Gastroesophageal sphincter (tissue), 3 donors: Measurements from ENCODE around the gene ADGRF5.

Source experiments
- POLR2A ChIP-seq, 2 donors: fragments of 450-650 bp; IDR thresholded peaks; one replicate each; pipeline ENCODE4 v1.6.1; 2017; ENCODE audit warnings: antibody characterized with exemption in 2 of 2, mild to moderate bottlenecking in 2 of 2, moderate library complexity in 1 of 2
- TF ChIP-seq, protein P1 (sequence below), 4 experiments: fragments of 200-600 bp in 2 of 4; fragments of 450-650 bp in 2 of 4; sonication (generic) in 1 of 4; IDR thresholded peaks; one replicate each; pipeline ENCODE4 v1.5.1; 2017 to 2019; ENCODE audit warnings: antibody characterized with exemption in 4 of 4, mild to moderate bottlenecking in 2 of 4, moderate library complexity in 2 of 4

DNA sequence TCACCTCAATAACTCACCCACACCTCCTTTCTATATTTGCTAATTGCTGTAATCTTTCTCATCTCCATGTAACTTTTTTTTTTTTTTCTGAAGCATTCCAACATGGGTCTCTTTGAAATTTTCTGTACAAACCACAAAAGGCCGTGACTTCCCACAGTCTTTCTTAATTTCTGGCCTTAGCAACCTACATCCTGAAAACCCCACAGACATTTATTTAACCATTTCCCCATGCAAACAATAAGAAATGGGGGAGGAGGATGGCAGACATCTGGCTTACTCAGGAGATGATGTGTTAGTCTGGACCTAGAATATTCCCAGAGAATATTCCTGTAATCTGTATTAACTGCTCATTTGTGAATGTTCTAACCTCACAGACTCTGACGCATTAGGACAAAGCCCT is 70.9 kb downstream of the ADGRF5 start:
- TF ChIP-seq, protein P1, sequence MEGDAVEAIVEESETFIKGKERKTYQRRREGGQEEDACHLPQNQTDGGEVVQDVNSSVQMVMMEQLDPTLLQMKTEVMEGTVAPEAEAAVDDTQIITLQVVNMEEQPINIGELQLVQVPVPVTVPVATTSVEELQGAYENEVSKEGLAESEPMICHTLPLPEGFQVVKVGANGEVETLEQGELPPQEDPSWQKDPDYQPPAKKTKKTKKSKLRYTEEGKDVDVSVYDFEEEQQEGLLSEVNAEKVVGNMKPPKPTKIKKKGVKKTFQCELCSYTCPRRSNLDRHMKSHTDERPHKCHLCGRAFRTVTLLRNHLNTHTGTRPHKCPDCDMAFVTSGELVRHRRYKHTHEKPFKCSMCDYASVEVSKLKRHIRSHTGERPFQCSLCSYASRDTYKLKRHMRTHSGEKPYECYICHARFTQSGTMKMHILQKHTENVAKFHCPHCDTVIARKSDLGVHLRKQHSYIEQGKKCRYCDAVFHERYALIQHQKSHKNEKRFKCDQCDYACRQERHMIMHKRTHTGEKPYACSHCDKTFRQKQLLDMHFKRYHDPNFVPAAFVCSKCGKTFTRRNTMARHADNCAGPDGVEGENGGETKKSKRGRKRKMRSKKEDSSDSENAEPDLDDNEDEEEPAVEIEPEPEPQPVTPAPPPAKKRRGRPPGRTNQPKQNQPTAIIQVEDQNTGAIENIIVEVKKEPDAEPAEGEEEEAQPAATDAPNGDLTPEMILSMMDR (IDR thresholded peaks at IDR 0.05): no peak
- no peak for TF ChIP-seq POLR2A (IDR thresholded peaks at IDR 0.05)
